HFFc6 (cell line): Measurements from ENCODE around the gene NLRP9. TPM values are rescaled to one million over a fixed set of nuclear protein-coding genes. Genes with fewer than 3 reads are reported as not detected.

Experiments
- DNase-seq: peaks from one replicate; pipeline ENCODE4 v3.0.0-alpha.2; 2018
- H3K27ac Mint-ChIP-seq: 2 replicates; pipeline ENCODE4 v1.8.0; 2020; ENCODE audit warnings: mild to moderate bottlenecking, mixed read lengths
- H3K27me3 Mint-ChIP-seq: 2 replicates; pipeline ENCODE4 v1.8.0; 2021; ENCODE audit warnings: mild to moderate bottlenecking, moderate library complexity, mixed read lengths; ENCODE audit not compliant: insufficient read depth
- H3K36me3 Mint-ChIP-seq: 2 replicates; pipeline ENCODE4 v1.8.0; 2021; ENCODE audit warnings: low read depth, mixed read lengths
- H3K4me1 Mint-ChIP-seq: 2 replicates; pipeline ENCODE4 v1.8.0; 2020; ENCODE audit warnings: low read depth, mixed read lengths
- H3K4me3 Mint-ChIP-seq: 2 replicates; pipeline ENCODE4 v1.8.0; 2020; ENCODE audit warnings: mild to moderate bottlenecking, moderate library complexity, mixed read lengths
- H3K9me3 Mint-ChIP-seq: 2 replicates; pipeline ENCODE4 v1.8.0; 2020; ENCODE audit warnings: mild to moderate bottlenecking, mixed read lengths
- CTCF ChIP-seq: fragments of 200-600 bp; sonication (generic); IDR thresholded peaks from 2 replicates; pipeline ENCODE4 v1.5.0; 2021; ENCODE audit warnings: antibody characterized with exemption, mild to moderate bottlenecking
- total RNA-seq, 6 experiments: library from RNA; stranded (reverse); fragmentation: NEBNext Ultra II Directional; extraction: Animal tissue kit (Norgen Biotek cat#: 25700); gene quantifications; 2 replicates in 1 of 6; 3 replicates in 5 of 6; pipeline ENCODE4 v1.2.3, GENCODE V29; 2021

The NLRP9 gene
- total RNA-seq, 6 experiments from 2014 or later = not detected

- no peak overlapping the region for H3K27ac Mint-ChIP-seq
Measured at GRCh38 chr19:55692681-55693081, 45.5 kb downstream of the NLRP9 start.

GRCh38 chr19:55691561-55692481, 46.4 kb downstream of the NLRP9 start:
- Mint-ChIP-seq H3K9me3 (no peaks in the 10 kb centered on the region), H3K4me3 (no peak overlapping the region), H3K27ac (no peak overlapping the region), H3K36me3 (no peaks in the 10 kb centered on the region; the same call in 1 of the 2 replicates), H3K27me3 (no peaks in the 10 kb centered on the region; the same call in 1 of the 2 replicates), H3K4me1 (no peaks in the 10 kb centered on the region)
- no peak for TF ChIP-seq CTCF
- DNase-seq = no peak

More at GRCh38 chr19:55692681-55693081, 45.5 kb downstream of the NLRP9 start:
- Mint-ChIP-seq H3K27me3 (no peaks in the 10 kb centered on the region; the same call in 1 of the 2 replicates), H3K4me1 (no peaks in the 10 kb centered on the region), H3K9me3 (no peaks in the 10 kb centered on the region), H3K36me3 (peaks cover 6% of the 10 kb centered on the region; the same call in 1 of the 2 replicates), H3K4me3 (no peak overlapping the region)
- DNase-seq = no peak
- TF ChIP-seq CTCF = no peak

GRCh38 chr19:55690769-55691545, 47.2 kb downstream of the NLRP9 start:
- Mint-ChIP-seq H3K4me1 (no peaks in the 10 kb centered on the region), H3K9me3 (no peaks in the 10 kb centered on the region), H3K27ac (no peak overlapping the region), H3K4me3 (no peak overlapping the region), H3K36me3 (no peaks in the 10 kb centered on the region; the same call in 1 of the 2 replicates), H3K27me3 (peaks cover 1% of the 10 kb centered on the region; the same call in 1 of the 2 replicates)
- no peak for TF ChIP-seq CTCF
- DNase-seq = no peak

GRCh38 chr19:55690109-55690768, 48.0 kb downstream of the NLRP9 start:
- H3K36me3 Mint-ChIP-seq = no peaks in the 10 kb centered on the region; the same call in 1 of the 2 replicates
- H3K27ac Mint-ChIP-seq = no peak overlapping the region
- H3K27me3 Mint-ChIP-seq = peaks cover 3% of the 10 kb centered on the region
- no peaks in the 10 kb centered on the region for H3K4me1 Mint-ChIP-seq
- TF ChIP-seq CTCF = no peak
- no peaks in the 10 kb centered on the region for H3K9me3 Mint-ChIP-seq
- DNase-seq = no peak
- H3K4me3 Mint-ChIP-seq = no peak overlapping the region

- no peak for TF ChIP-seq CTCF
- no peak for DNase-seq
- Mint-ChIP-seq H3K4me3 (no peak overlapping the region), H3K9me3 (no peaks in the 10 kb centered on the region), H3K27me3 (peaks cover 3% of the 10 kb centered on the region), H3K36me3 (no peaks in the 10 kb centered on the region; the same call in 1 of the 2 replicates), H3K27ac (no peak overlapping the region), H3K4me1 (no peaks in the 10 kb centered on the region)
Measured at GRCh38 chr19:55689411-55690108, 48.6 kb downstream of the NLRP9 start.
